HFF-Myc (cell line): ENCODE data around the gene LSP1.

ENCODE experiments used
- DNase-seq: peaks from one replicate; pipeline ENCODE4 v3.0.0-alpha.2; 2011; ENCODE audit warnings: low read depth; ENCODE audit errors: extremely low read depth
- H3K4me3 ChIP-seq: replicated peaks from 2 replicates; pipeline ENCODE4 v1.5.1; 2011; ENCODE audit warnings: low read depth, mild to moderate bottlenecking, control low read depth, low read length
- CTCF ChIP-seq: IDR thresholded peaks from 2 replicates; pipeline ENCODE4 v1.5.1; 2012; ENCODE audit warnings: mild to moderate bottlenecking, low read depth, low read length, control low read depth; ENCODE audit errors: missing control alignments

The LSP1 gene

DNA sequence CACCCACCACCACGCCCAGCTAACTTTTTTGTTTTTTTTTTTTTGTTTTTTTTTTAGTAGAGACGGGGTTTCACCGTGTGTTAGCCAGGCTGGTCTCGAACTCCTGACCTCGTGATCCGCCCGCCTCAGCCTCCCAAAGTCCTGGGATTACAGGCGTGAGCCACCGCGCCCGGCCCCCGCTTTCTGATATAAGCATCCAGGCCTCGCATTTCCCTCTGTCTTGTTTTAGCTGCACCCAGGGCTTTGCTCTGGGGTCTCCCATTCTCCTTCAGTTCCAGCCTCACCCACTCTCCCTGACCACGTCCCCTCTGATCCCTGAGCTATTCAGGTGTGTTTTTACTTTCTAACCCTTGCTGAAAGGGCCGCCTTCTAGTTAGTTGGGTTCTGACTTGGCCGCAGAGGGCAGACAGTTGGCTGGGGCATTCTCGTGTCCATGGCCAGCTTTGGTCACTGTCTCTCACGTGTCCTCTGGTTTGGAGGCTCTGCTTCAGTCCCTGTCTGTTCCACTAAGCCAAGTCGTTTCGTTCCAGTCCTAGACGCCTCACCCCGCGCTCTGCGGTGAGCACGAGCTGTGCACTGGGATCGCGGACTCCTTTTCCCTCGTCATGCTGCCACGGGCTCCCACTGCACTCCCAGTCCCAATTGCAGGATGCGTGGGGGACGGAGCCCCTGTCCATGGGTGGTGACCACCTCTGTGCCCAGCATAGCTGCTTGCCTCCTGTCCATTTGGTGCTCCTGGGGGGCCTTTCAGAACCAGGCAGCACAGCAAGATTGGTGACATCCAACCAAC, 60.6 kb downstream of the LSP1 start:
- H3K4me3 ChIP-seq, result no peak overlapping the region
- TF ChIP-seq CTCF, result no peak

DNA sequence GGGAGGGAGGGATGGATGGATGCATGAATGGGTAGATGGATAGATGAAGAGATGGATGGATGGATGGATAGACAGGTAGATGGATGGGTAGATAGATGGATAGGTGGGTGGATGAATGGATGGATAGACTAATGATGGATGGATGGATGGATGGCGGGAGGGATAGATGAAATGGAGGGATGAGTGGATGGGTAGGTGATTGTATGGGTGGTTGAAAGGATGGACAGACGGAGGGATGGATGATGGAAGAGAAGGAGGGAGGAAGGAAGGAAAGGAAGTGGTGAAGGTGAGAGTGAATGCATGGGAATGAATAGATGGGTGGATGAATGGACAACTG, 62.9 kb downstream of the LSP1 start:
- no peak for TF ChIP-seq CTCF
- H3K4me3 ChIP-seq, result no peak overlapping the region
- DNase-seq, result no peak

More for the DNA sequence above, 60.6 kb downstream of the LSP1 start:
- no peak for DNase-seq

DNA sequence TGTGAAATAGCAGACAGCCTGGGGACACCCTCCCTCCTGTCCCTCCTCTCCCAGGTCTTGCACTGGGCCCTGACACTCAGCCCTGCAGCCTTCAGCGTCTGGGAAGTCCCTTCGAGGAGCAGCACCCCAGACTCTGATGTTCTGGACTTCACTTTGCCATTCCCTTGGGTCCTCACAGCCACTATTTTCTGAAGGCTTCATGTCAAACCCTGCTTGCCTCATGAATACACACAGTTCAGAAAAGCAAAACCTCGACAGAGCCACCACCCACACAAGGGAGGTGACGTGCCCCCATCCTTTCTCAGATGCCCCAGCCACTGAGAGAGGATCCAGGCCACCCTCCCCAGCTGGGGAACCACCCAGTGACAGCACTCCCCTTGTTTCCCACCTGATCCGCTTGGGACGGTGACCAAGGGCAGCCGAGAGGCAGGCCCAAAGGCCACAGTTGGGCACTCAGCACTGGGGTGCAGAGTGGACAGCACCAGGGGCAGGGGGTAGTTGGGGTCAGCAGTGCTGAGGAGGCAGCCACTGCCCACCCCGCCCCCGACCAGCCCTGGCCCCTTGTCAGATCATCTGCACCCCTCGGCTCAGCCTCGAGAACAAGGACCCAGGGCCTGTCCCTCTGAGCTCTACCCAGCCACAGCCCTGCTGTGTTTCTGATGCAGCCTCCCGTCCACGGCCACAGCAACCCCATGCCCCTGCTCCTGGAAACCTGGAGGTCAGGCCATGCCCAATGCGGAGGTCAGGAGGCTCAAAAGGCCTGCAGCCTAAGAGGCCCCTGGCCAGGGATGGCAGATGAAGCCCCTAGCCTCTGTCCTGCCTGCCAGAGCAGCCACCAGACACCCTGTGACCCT, 63.5 kb downstream of the LSP1 start:
- no peak overlapping the region for H3K4me3 ChIP-seq
- TF ChIP-seq CTCF, result no peak
- no peak for DNase-seq

GRCh38 chr11:1916986-1917522, 64.2 kb downstream of the LSP1 start:
- no peak for DNase-seq
- H3K4me3 ChIP-seq, result no peak overlapping the region
- no peak for TF ChIP-seq CTCF

DNA sequence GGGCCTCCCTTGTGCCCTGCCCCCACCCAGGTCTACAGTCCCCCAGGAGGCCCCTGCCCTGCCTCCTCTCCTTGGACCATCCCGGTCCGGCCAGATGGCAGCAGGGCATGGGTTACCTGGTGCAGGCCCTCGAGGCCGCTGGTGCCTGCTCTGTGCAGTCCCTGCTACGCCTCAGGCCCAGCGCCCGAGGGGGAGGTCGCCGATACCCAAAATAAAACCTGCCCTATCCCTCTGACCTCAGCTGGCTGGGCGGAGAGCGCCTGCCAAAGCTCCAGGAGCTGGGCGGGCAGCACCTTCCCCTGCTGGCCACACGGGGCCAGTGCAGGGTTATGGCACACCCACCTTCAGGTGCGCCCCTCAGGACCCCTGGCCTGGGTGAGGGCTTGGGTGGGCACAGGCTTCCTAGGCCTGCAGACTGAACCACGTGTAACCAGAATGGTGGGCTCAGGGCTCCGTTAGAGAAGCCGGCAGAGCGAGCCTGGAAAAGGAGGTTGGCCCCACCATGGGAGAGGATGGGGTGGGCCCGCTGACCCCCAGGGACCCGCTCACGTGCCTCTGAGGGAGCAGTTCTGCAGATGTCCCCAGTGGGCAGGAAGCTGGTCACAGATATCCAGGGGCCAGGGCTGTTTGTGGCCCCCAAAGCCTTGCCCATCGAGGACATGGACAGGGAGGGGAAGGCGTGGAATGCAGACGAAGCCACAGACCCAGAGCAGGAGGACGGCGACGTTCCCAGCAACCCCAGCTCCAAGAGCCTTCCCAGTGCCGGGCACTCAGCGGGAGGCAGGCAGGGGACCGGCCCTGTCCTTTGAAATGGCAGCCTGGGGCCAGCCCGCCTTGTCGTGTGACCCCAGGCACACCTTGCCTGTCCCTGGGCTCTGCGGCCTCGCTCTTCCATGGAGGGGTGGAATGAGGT, 64.9 kb downstream of the LSP1 start:
- peak; percentile 29 for TF ChIP-seq CTCF
- no peak overlapping the region for H3K4me3 ChIP-seq
- DNase-seq, result no peak
